Measurements from ENCODE around the gene MIA2.

DNA sequence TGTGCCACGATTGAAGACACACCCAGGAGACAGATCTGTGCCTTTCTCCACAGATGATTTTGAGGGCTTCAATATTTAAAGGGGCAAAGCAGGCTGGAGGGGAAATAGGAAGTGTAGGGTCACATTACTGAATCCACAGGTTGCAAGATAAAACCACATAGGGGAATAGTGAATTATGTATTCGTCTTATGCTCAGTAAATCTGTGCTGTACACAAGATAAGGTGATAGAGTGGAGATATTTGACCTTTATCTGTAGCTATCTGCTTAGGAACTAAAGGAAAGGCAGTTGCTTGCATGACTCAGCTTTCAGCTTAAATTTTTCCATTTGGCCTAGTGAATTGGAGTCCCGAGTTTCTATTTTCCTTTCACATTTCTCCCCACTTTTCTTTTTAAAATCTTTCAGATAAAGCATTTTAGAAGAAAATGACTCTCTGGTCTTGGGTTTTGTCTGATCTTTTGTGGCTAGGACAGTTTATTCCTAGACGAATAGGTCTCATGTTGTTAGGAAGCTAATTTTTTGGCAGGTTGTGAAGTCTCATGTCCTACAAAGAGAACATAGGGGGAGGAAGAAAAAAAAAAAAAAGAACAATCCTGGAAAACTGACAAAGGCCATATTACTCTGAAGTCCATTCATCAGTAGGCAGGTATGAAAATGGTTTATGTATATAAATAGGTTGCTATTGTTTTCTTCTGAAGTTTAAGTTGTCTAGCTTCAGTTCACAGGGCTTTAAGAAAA is 143.1 kb downstream of the MIA2 start:
- no peak for TF ChIP-seq GATA2 (IDR thresholded peaks at IDR 0.05; ENCODE audit: low read depth, low read length)
- TF ChIP-seq GATA3 (IDR thresholded peaks at IDR 0.05; ENCODE audit: low read depth, low read length) = no peak
